Measurements from ENCODE around the gene DHX57. TPM values are rescaled to one million over a fixed set of nuclear protein-coding genes. Genes with fewer than 3 reads are reported as not detected.

DHX57 gene
- total RNA-seq, 1 experiment from 2014 or later, result 20.8 TPM

GRCh38 chr2:38836791-38837190, 38.9 kb downstream of the DHX57 start:
- Histone ChIP-seq H2AFZ (no peak overlapping the region), H4K20me1 (ENCODE audit: insufficient read depth) (no peaks in the 10 kb centered on the region), H3K4me1 (replicated peaks; ENCODE audit: insufficient read depth) (no peaks in the 10 kb centered on the region), H3K4me3 (no peak overlapping the region), H3K27me3 (ENCODE audit: insufficient read depth, low read depth) (no peaks in the 10 kb centered on the region), H3K9me3 (ENCODE audit: insufficient read depth, low read depth) (no peaks in the 10 kb centered on the region), H3K27ac (no peak overlapping the region), H3K9me2 (ENCODE audit: insufficient read depth) (no peaks in the 10 kb centered on the region), H3K36me3 (ENCODE audit: low read depth) (no peaks in the 10 kb centered on the region), H3K79me2 (ENCODE audit: low read depth) (no peaks in the 10 kb centered on the region), H3F3A (ENCODE audit: insufficient read depth, low read depth) (peaks cover 15% of the 10 kb centered on the region; the same call in 1 of the 2 replicates), H3K4me2 (no peak overlapping the region)
- intact Hi-C loops (cut with micrococcal nuclease; ENCODE audit: unreplicated experiment), result no loop called here
- no peak for DNase-seq
- BruUV-seq (replicated peaks), result no TSS peak
- TF ChIP-seq CTCF (conservative IDR thresholded peaks at IDR 0.05) (no peak), EZH2 (IDR thresholded peaks at IDR 0.05; ENCODE audit: low read depth) (no peak)
- POLR2A ChIA-PET (ENCODE audit: unreplicated experiment), result no interaction called here
- CTCF ChIA-PET, result no interaction called here

- TF ChIP-seq EZH2 (IDR thresholded peaks at IDR 0.05; ENCODE audit: low read depth), result no peak
- intact Hi-C loops (cut with micrococcal nuclease; ENCODE audit: unreplicated experiment), result no loop called here
- BruUV-seq (replicated peaks), result no TSS peak
These were observed 39.7 kb downstream of the DHX57 start for GRCh38 chr2:38835990-38836389.

GRCh38 chr2:38835015-38835601, 40.6 kb downstream of the DHX57 start:
- H3K4me3 ChIP-seq, result no peak overlapping the region
- no peaks in the 10 kb centered on the region for H3K4me1 ChIP-seq (replicated peaks; ENCODE audit: insufficient read depth)
- intact Hi-C loops (cut with micrococcal nuclease; ENCODE audit: unreplicated experiment), result no loop called here
- no peak for DNase-seq
- H3K9me2 ChIP-seq (ENCODE audit: insufficient read depth), result no peaks in the 10 kb centered on the region
- TF ChIP-seq EZH2 (IDR thresholded peaks at IDR 0.05; ENCODE audit: low read depth), result no peak
- TF ChIP-seq CTCF (conservative IDR thresholded peaks at IDR 0.05), result peak; percentile 50; the same call in 1 of the 2 replicates
- no peaks in the 10 kb centered on the region for H3K36me3 ChIP-seq (ENCODE audit: low read depth)
- H4K20me1 ChIP-seq (ENCODE audit: insufficient read depth), result no peaks in the 10 kb centered on the region
- H3K27ac ChIP-seq, result no peak overlapping the region
- ChIA-PET POLR2A (ENCODE audit: unreplicated experiment) (no interaction called here), CTCF (interaction anchor here (0.6 kb wide), 1 partner anchor 535 kb away, joined by 10 read pairs; no protein-coding TSS in a partner anchor)
- peaks cover 15% of the 10 kb centered on the region; the same call in 1 of the 2 replicates for H3F3A ChIP-seq (ENCODE audit: insufficient read depth, low read depth)
- no TSS peak for BruUV-seq (replicated peaks)
- H3K4me2 ChIP-seq, result no peak overlapping the region
- no peaks in the 10 kb centered on the region for H3K27me3 ChIP-seq (ENCODE audit: insufficient read depth, low read depth)
- H3K9me3 ChIP-seq (ENCODE audit: insufficient read depth, low read depth), result no peaks in the 10 kb centered on the region
- no peak overlapping the region for H2AFZ ChIP-seq
- no peaks in the 10 kb centered on the region for H3K79me2 ChIP-seq (ENCODE audit: low read depth)

More at GRCh38 chr2:38835990-38836389, 39.7 kb downstream of the DHX57 start:
- Histone ChIP-seq H2AFZ (no peak overlapping the region), H3K27ac (no peak overlapping the region), H3K4me2 (no peak overlapping the region), H3K79me2 (ENCODE audit: low read depth) (no peaks in the 10 kb centered on the region), H3K4me3 (no peak overlapping the region), H3K36me3 (ENCODE audit: low read depth) (no peaks in the 10 kb centered on the region), H3K9me3 (ENCODE audit: insufficient read depth, low read depth) (no peaks in the 10 kb centered on the region), H3K9me2 (ENCODE audit: insufficient read depth) (no peaks in the 10 kb centered on the region), H3K27me3 (ENCODE audit: insufficient read depth, low read depth) (no peaks in the 10 kb centered on the region), H4K20me1 (ENCODE audit: insufficient read depth) (no peaks in the 10 kb centered on the region), H3F3A (ENCODE audit: insufficient read depth, low read depth) (peaks cover 15% of the 10 kb centered on the region; the same call in 1 of the 2 replicates), H3K4me1 (replicated peaks; ENCODE audit: insufficient read depth) (no peaks in the 10 kb centered on the region)
- POLR2A ChIA-PET (ENCODE audit: unreplicated experiment), result no interaction called here
- no peak for DNase-seq
- CTCF ChIA-PET, result interaction anchor here (0.6 kb wide), 1 partner anchor 93 kb away, joined by 3 read pairs; no protein-coding TSS in a partner anchor
